Esophagus muscularis mucosa (tissue), 4 donors: ENCODE results near the gene GALK2.

ENCODE experiments used
- EP300 ChIP-seq: sonication (generic); formaldehyde crosslinking; IDR thresholded peaks from one replicate; pipeline ENCODE4 v1.6.1; 2017; ENCODE audit warnings: antibody characterized with exemption
- POLR2A ChIP-seq: fragments of 450-650 bp; IDR thresholded peaks from one replicate; pipeline ENCODE4 v1.6.1; 2017; ENCODE audit warnings: antibody characterized with exemption, moderate library complexity, mild to moderate bottlenecking, low read depth
- POLR2AphosphoS5 ChIP-seq, 2 donors: sonication (generic); formaldehyde crosslinking; IDR thresholded peaks; one replicate each; pipeline ENCODE4 v1.6.1; 2017; ENCODE audit warnings: antibody characterized with exemption in 2 of 2
- TF ChIP-seq, protein P1 (sequence below), 3 experiments: fragments of 200-600 bp in 2 of 3; fragments of 450-650 bp in 1 of 3; sonication (generic) in 2 of 3; IDR thresholded peaks; one replicate each; pipeline ENCODE4 v1.5.1; 2017 to 2019; ENCODE audit warnings: antibody characterized with exemption in 3 of 3, mild to moderate bottlenecking in 2 of 3, moderate library complexity in 1 of 3

GRCh38 chr15:49196856-49197255 lies 26.8 kb downstream of the GALK2 start:
- TF ChIP-seq, protein P1, sequence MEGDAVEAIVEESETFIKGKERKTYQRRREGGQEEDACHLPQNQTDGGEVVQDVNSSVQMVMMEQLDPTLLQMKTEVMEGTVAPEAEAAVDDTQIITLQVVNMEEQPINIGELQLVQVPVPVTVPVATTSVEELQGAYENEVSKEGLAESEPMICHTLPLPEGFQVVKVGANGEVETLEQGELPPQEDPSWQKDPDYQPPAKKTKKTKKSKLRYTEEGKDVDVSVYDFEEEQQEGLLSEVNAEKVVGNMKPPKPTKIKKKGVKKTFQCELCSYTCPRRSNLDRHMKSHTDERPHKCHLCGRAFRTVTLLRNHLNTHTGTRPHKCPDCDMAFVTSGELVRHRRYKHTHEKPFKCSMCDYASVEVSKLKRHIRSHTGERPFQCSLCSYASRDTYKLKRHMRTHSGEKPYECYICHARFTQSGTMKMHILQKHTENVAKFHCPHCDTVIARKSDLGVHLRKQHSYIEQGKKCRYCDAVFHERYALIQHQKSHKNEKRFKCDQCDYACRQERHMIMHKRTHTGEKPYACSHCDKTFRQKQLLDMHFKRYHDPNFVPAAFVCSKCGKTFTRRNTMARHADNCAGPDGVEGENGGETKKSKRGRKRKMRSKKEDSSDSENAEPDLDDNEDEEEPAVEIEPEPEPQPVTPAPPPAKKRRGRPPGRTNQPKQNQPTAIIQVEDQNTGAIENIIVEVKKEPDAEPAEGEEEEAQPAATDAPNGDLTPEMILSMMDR (IDR thresholded peaks at IDR 0.05), result no peak
- TF ChIP-seq POLR2AphosphoS5 (IDR thresholded peaks at IDR 0.05) (no peak), POLR2A (no peak), EP300 (no peak)
